HG03039 (cell line): ENCODE measurements around the gene OLFML2A.

Experiments
- ATAC-seq: cut with Tn5 transposase; IDR thresholded peaks from one replicate; pipeline ENCODE4 v1.9.1; 2021; ENCODE audit warnings: mild to moderate bottlenecking, moderate library complexity; ENCODE audit not compliant: unreplicated experiment

The OLFML2A gene

DNA sequence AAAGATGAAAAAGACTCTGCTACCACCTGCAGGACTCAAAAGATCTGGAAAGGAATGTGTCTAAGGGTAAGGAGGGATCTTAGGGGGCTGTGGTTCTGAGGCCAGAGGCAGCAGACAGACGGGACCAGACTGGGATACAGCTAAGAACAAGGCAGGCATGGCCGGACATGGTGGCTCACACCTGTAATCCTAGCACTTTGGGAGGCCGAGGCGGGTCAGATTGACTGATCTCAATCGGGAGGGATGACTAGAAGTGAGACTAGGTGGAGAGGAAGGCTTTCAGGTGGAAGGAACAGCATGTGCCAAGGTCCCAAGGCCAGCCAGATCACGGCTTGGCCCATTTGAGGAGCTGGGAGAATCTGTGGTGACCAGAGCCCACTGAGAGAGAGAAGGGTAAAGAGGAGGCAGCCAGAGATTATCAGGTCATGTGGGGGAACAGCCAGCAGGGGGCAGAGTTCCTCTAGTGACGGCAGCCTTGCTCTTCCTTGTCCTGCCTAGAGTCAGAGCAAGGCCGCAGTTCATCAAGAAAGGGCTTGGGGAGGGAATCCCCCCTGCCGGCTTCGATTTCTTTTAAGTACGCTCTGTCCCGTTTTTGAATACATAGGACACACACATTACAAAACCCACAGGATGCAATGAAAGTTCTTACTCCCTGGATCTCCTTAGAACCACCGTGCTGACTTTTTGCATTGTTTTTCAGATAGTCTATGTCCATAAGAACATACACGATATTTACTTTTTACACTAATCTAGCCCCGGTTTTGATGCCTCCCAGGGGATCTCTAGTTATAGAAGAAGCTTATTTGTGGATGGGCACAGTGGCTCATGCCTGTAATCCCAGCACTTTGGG is 2.6 kb upstream of the OLFML2A start:
- no peak for ATAC-seq

- no peak for ATAC-seq
Measured at GRCh38 chr9:124776618-124776953, 347 bp upstream of the OLFML2A start.

- ATAC-seq: no peak
Measured at GRCh38 chr9:124778575-124779367, 1.8 kb downstream of the OLFML2A start.

DNA sequence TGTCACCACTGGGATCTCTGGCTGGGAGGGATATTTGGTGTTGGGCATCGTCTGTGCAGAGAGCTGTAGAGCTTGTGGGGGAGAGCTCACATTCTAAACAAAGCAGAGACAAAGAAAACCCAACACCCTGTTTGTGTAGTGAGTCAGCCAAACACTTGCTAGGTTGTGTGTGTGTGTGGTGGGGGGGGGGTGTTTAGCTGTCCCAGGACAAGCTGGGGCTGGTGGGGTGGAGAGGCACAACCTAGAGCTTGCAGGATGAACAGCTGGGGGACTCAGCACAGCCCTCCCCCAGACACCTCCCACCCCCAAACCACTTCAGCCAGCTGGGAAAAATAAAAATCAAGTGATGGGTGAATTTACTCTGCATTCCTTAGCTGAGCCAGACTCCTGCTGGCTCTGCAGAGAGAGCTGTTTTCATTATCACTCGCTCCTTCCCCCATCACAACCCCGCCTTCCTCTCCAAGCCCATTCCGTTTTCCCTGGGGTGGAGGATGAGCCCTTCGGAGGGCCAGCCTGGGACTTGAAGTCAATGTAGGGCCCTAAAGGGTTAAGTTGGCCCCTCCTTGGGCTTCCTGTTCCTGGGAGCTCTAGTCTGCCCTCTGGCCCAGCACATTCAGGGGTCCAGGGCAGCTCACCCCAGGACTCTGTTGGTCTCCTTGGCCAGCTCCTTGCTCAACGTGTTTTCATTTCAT is 2.6 kb downstream of the OLFML2A start:
- ATAC-seq: no peak

DNA sequence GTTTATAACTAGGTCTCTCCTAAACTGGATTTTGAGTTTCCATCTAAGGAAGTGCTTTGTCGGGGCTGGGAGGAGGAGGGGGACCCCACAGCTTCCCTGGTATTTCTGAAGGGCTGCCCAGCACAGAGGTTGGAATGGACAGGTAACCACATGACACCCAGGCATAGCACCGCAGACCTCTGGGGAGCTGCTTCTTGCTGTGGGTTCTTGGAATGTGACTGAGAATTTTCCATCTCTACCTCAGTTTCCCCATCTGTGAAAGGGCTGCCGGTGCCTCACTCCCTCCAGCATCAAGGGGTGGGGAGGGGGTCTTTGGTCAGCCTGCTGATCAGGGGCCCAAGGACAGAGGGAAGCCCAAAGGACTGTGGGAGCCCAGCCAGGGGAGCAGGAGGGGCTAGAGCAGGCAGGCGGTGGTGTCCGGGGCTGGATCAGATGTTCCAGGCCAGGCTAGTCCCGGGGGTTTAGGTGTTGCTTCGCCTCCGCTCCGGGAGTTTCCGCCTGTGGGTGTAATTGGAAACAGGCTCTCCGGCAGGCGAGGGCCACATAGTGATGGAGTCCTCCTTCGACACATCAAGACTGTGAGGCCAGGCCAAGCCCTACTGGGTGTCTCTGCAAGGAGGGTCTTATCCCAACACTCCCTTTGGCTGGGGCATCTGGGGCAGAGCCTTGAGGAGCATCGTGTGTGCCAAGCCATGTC is 3.3 kb downstream of the OLFML2A start:
- ATAC-seq: no peak

GRCh38 chr9:124780757-124781151 is 3.8 kb downstream of the OLFML2A start:
- ATAC-seq: no peak

- no peak for ATAC-seq
Measured at GRCh38 chr9:124781967-124782660, 5.2 kb downstream of the OLFML2A start.

- no peak for ATAC-seq
Measured at GRCh38 chr9:124782661-124783574, 6.0 kb downstream of the OLFML2A start.

GRCh38 chr9:124783830-124784229 is 6.9 kb downstream of the OLFML2A start:
- ATAC-seq: no peak

DNA sequence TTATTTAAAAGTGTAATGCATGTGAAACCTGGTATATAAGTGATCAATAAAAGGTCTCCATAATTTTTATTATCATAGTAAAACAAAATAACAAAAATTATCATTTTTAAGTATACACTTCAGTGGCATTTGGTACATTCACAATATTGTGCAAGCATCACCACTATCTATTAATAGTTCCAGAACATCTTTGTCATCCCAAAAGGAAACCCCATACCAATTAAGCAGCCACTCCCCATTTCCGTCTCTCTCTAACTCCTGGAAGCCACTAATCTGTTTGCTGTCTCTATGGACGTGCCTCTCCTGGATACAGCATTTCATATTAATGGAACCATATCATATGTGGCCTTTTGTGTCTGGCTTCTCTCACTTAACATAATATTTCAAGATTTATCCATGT is 7.6 kb downstream of the OLFML2A start:
- no peak for ATAC-seq

GRCh38 chr9:124786881-124787573 is 10.1 kb downstream of the OLFML2A start:
- no peak for ATAC-seq

DNA sequence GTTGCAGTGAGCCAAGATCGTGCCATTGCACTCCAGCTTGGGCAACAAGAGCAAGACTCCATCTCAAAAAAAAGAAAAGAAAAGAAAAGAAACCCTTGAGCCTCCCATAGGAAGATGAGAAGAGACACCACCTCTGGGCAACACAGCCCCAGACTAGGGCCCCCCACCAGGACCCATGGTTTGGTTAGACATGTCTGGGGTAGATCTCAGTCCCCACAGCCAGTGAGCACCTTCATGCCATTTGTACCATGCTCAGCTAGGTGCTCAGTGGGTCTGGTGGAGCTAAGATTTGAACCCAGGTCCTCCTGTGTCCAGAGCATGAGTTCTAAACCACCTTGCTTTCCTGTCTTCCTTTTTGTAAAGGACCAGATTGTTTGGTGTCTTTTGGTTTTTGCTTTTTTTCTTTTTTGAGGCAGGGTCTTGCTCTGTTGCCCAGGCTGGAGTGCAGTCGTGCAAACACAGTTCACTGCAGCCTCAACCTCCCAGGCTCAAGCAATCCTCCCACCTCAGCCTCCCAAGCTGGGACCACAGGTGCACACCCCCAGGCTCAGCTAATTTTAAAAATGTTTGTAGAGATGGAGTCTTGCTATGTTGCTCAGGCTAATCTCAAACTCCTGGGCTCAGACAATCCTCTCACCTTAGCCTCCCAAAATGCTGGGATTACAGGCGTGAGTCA is 11.7 kb downstream of the OLFML2A start:
- no peak for ATAC-seq

GRCh38 chr9:124789531-124789930 is 12.6 kb downstream of the OLFML2A start:
- no peak for ATAC-seq

DNA sequence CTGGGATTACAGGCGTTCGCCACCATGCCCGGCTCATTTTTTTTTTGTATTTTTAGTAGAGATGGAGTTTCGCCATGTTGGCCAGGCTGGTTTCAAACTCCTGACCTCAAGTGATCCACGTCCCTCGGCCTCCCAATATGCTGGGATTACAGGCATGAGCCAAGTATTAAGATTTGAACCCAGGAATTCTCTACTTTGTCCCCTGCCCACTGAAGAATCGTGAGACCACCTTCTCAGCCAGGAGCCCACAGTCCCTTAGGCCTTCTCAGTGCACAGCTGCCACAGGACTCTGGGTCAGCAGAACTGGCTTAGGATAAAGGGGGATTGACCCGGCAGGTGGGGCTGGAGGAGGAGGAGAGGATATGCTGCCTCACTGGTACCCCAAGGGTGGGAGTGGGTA is 13.4 kb downstream of the OLFML2A start:
- no peak for ATAC-seq

DNA sequence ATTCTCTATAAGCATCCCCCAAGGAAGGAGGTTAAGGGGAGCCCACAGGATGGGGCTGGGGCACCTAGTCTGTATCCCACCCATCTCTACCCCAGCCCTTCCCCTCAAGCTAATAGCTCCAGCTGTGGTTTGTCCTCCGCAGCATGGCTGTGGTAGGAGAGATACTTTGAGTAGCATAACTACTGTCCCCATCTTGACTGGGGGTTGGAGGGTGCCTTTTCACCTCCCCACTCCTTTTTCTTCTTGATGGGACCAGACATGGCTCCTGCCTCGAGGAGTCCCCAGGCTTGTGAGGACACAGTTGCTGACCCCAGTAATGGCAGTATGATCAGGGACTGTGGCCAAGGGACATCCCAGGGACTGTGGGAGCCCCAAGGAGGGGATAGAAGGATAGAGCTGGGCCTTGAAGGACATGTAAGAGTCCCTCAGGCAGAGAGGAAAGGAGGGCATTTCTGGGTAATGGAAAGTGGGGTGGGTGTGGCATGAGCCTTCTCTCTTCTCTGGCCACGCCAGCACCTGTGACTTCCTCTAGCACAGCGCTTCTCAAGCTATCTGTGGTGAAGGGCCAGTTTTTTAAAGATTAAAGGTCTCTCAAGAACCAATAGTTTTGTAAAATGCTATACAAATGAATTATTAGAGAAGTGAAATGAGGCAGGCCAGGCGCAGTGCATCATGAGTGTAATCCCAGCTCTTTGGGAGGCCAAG is 14.0 kb downstream of the OLFML2A start:
- ATAC-seq: no peak

DNA sequence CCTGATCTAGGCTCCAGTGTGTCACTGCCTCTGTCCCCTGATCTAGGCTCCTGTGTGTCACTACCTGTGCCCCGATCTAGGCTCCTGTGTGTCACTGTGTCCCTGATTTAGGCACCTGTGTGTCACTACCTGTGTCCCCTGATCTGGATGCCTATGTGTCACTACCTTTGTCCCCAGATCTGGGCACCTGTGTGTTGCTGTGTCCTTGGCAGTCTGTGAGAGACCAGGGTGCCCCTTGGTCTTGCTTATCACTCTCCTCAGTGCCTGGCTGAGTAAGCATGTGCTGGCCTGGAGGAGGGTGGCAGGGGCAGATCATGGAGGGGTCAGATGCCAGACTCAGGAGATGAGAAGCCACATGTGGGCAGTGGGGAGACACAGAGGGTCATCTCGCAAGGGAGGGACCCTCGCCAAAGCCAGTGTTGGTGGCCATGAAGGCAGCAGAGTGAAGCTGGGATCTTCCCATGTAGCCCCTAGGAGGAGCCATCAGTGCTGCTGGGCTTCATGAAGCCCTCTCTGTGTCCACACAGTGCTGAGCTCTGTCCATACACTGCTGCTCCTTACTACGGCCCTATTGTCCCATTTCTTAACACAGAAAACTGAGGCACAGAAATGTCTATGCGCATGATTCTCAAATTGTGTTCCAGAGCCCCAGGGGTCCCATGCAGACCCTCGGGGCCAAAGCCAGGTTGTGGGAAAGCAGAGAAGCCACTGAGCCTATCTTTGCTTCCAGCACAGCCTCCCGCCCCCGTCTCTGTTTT is 15.5 kb downstream of the OLFML2A start:
- ATAC-seq: no peak

- no peak for ATAC-seq
Measured at GRCh38 chr9:124793015-124793541, 16.1 kb downstream of the OLFML2A start.
